C4-2B (cell line): ENCODE data around the gene BCAP29.
A peak's percentile ranks its signal among the peaks of the same experiment; 100 is the strongest.

Source experiments
- ZFX ChIP-seq: fragments of 450-650 bp; IDR thresholded peaks from 2 replicates; pipeline ENCODE4 v1.6.1; 2017
- TF ChIP-seq, protein P1 (sequence below): fragments of 450-650 bp; conservative IDR thresholded peaks from 2 replicates; pipeline ENCODE4 v1.5.1; 2017; ENCODE audit warnings: mild to moderate bottlenecking

DNA sequence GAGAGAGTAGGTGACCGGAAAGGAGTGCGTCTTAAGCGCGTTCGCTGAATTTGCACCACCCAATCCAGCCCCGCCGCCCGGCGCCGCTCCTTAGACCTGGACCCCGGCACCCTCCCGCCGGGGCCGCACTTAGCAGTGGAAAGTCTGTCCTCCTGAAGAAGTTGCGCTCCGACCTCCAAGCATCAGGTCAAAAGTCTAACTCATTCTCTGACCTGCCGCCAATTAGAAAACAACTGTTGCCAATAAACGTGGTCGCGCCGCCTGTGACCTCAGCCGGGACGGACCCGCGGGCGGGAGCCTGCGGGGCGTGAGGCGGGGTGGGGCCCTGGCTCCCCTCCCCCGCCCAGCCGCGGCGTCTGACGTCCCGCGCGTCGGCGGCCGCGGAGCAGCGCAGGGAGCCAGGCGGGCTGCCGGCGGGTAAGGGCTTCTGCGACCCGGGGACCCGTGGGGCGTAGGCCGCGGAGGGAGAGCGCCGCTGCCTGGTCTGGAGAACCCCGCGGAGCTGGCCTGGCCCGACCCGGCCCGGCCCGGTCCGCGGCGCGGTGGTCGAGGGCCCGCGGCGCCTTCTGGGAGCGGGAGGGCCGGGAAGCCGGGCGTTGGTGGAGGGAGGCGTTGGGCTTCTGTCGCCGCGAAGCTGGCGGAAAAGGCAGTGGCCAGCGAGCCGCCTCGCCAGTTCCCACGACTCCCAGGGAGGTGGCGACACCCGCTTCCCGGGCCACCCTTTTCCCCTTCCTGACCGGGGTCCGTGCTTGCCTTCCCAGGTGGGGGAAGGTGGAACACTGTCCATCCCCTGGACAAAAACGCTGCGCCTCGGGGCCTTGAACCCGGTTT, at the start of gene BCAP29:
- TF ChIP-seq, protein P1, sequence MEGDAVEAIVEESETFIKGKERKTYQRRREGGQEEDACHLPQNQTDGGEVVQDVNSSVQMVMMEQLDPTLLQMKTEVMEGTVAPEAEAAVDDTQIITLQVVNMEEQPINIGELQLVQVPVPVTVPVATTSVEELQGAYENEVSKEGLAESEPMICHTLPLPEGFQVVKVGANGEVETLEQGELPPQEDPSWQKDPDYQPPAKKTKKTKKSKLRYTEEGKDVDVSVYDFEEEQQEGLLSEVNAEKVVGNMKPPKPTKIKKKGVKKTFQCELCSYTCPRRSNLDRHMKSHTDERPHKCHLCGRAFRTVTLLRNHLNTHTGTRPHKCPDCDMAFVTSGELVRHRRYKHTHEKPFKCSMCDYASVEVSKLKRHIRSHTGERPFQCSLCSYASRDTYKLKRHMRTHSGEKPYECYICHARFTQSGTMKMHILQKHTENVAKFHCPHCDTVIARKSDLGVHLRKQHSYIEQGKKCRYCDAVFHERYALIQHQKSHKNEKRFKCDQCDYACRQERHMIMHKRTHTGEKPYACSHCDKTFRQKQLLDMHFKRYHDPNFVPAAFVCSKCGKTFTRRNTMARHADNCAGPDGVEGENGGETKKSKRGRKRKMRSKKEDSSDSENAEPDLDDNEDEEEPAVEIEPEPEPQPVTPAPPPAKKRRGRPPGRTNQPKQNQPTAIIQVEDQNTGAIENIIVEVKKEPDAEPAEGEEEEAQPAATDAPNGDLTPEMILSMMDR: peak; percentile 68
- peak; percentile 94 for TF ChIP-seq ZFX
